GM12878 (cell line): ENCODE data around the gene QPRT. TPM values are rescaled to one million over a fixed set of nuclear protein-coding genes. Genes with fewer than 3 reads are reported as not detected.
A peak's percentile ranks its signal among the peaks of the same experiment; 100 is the strongest.

Source experiments
- ATAC-seq: fragments of 200-7000 bp; cut with Tn5 transposase; 3 replicates; pipeline ENCODE4 v1.9.1; 2020; ENCODE audit warnings: mild to moderate bottlenecking, moderate library complexity
- BruUV-seq: library from RNA; stranded (reverse); fragments of 400-500 nt; replicated peaks from 2 replicates; lab custom pipeline; 2021; lab: Mats Ljungman, UMichigan
- CTCF ChIA-PET: fragments of 300-600 bp; sonication (Branson Sonifier 250); formaldehyde crosslinking; extraction: SDS; loops from one replicate; lab custom pipeline; 2021; ENCODE audit warnings: inconsistent platforms; lab: Yijun Ruan, JAX
- POLR2A ChIA-PET: fragments of 350-600 bp; formaldehyde crosslinking; extraction: SDS; loops from one replicate; lab custom pipeline; 2021; ENCODE audit warnings: inconsistent platforms; lab: Charles Lee
- RAD21 ChIA-PET: fragments of 300-600 bp; sonication (Branson Sonifier 250); formaldehyde crosslinking; loops from one replicate; lab custom pipeline; 2023; ENCODE audit warnings: antibody characterized with exemption; ENCODE audit not compliant: unreplicated experiment; lab: Charles Lee
- SMC1A ChIA-PET: fragments of 300-600 bp; sonication (Branson Sonifier 250); formaldehyde crosslinking; loops from one replicate; lab custom pipeline; 2023; ENCODE audit not compliant: unreplicated experiment, uncharacterized antibody; lab: Charles Lee
- DNase-seq: peaks from one replicate; pipeline ENCODE4 v3.0.0-alpha.2; 2011; ENCODE audit warnings: low read depth, low spot score
- FAIRE-seq: peaks from 3 replicates; lab custom pipeline; 2011; peaks lifted over from hg19 to GRCh38; lab: Jason Lieb, UNC
- H2AFZ ChIP-seq: 2 replicates; pipeline ENCODE4 v1.6.0; 2011; ENCODE audit warnings: low read depth, low read length, control low read depth; ENCODE audit not compliant: control insufficient read depth
- H3K27ac ChIP-seq: 2 replicates; pipeline ENCODE4 v1.5.1; 2011; ENCODE audit warnings: control low read depth; ENCODE audit not compliant: control insufficient read depth, insufficient read depth
- H3K27me3 ChIP-seq, 2 experiments: replicated peaks in 1 of 2; 2 replicates each; pipeline versions ENCODE4 v1.6.0 to v1.6.1; 2011; ENCODE audit warnings: low read length in 1 of 2; ENCODE audit not compliant: control insufficient read depth in 2 of 2, insufficient read depth in 2 of 2
- H3K36me3 ChIP-seq, 2 experiments: 2 replicates each; pipeline ENCODE4 v1.5.1; 2011; ENCODE audit warnings: low read length in 1 of 2; ENCODE audit not compliant: control insufficient read depth in 2 of 2, insufficient read depth in 2 of 2
- H3K4me1 ChIP-seq: 2 replicates; pipeline ENCODE4 v1.6.1; 2011; ENCODE audit warnings: mild to moderate bottlenecking, low read length, moderate library complexity, mixed read lengths; ENCODE audit not compliant: control insufficient read depth, insufficient read depth
- H3K4me2 ChIP-seq: 2 replicates; pipeline ENCODE4 v1.6.0; 2011; ENCODE audit warnings: control low read depth; ENCODE audit not compliant: control insufficient read depth, insufficient read depth
- H3K4me3 ChIP-seq: fragments of 200-600 bp; sonication (generic); 2 replicates; pipeline ENCODE4 v1.5.1; 2016
- H3K79me2 ChIP-seq: 2 replicates; pipeline ENCODE4 v1.6.0; 2011; ENCODE audit warnings: low read length; ENCODE audit not compliant: control insufficient read depth, insufficient read depth
- H3K9ac ChIP-seq: 2 replicates; pipeline ENCODE4 v1.8.0; 2011; ENCODE audit warnings: low read length, control low read depth, mixed read lengths; ENCODE audit not compliant: control insufficient read depth, insufficient read depth
- H3K9me3 ChIP-seq: replicated peaks from 3 replicates; pipeline ENCODE4 v1.5.1; 2011; ENCODE audit warnings: mild to moderate bottlenecking, low read length; ENCODE audit not compliant: control insufficient read depth, insufficient read depth
- H4K20me1 ChIP-seq: 2 replicates; pipeline ENCODE4 v1.6.0; 2011; ENCODE audit not compliant: control insufficient read depth, insufficient read depth
- BCL11A ChIP-seq: IDR thresholded peaks from 2 replicates; pipeline ENCODE4 v1.6.1; 2011; ENCODE audit warnings: low read depth, low read length
- CHD1 ChIP-seq: IDR thresholded peaks from 2 replicates; pipeline ENCODE4 v1.6.1; 2012; ENCODE audit warnings: low read depth, low read length, improper control_type of control experiment
- EED ChIP-seq: sonication (generic); IDR thresholded peaks from 2 replicates; pipeline ENCODE4 v1.6.1; 2016; ENCODE audit warnings: antibody characterized with exemption, low read depth
- EP300 ChIP-seq, 2 experiments: fragments of 150-350 bp in 1 of 2; IDR thresholded peaks; 2 replicates each; pipeline ENCODE4 v1.6.1; 2011 to 2012; ENCODE audit warnings: low read depth in 2 of 2, low read length in 2 of 2, borderline replicate concordance in 1 of 2, improper control_type of control experiment in 1 of 2, inconsistent platforms in 1 of 2; ENCODE audit not compliant: control insufficient read depth in 1 of 2
- FOXM1 ChIP-seq: IDR thresholded peaks from 2 replicates; pipeline ENCODE4 v1.6.1; 2012; ENCODE audit warnings: low read depth, mild to moderate bottlenecking, inconsistent platforms, low read length, moderate library complexity
- HDAC6 ChIP-seq: fragments of 200-600 bp; sonication (generic); IDR thresholded peaks from one replicate; pipeline ENCODE4 v1.8.0; 2017; ENCODE audit warnings: antibody characterized with exemption; ENCODE audit not compliant: unreplicated experiment
- HDGF ChIP-seq: fragments of 450-650 bp; IDR thresholded peaks from 2 replicates; pipeline ENCODE4 v1.6.1; 2016; ENCODE audit warnings: antibody characterized with exemption
- JUND ChIP-seq: IDR thresholded peaks from 2 replicates; pipeline ENCODE4 v1.6.1; 2012; ENCODE audit warnings: low read depth, mild to moderate bottlenecking, low read length, improper control_type of control experiment, moderate library complexity
- KDM1A ChIP-seq: fragments of 200-600 bp; sonication (generic); IDR thresholded peaks from 2 replicates; pipeline ENCODE4 v1.6.1; 2016; ENCODE audit warnings: borderline replicate concordance
- KLF5 ChIP-seq: fragments of 450-650 bp; IDR thresholded peaks from 2 replicates; pipeline ENCODE4 v1.6.1; 2014; ENCODE audit warnings: mild to moderate bottlenecking; ENCODE audit not compliant: partially characterized antibody
- LARP7 ChIP-seq: fragments of 450-650 bp; IDR thresholded peaks from 2 replicates; pipeline ENCODE4 v1.6.1; 2017; ENCODE audit warnings: mild to moderate bottlenecking
- NFYB ChIP-seq: IDR thresholded peaks from 2 replicates; pipeline ENCODE4 v1.6.1; 2011; ENCODE audit warnings: low read depth, mild to moderate bottlenecking, low read length, improper control_type of control experiment, moderate library complexity; ENCODE audit not compliant: insufficient read depth
- NR2F1 ChIP-seq: fragments of 450-650 bp; conservative IDR thresholded peaks from 2 replicates; pipeline ENCODE4 v1.6.1; 2017; ENCODE audit warnings: mild to moderate bottlenecking
- POLR2A ChIP-seq: IDR thresholded peaks from 2 replicates; pipeline ENCODE4 v1.6.1; 2011; ENCODE audit warnings: low read depth, mild to moderate bottlenecking, low read length
- POLR2AphosphoS5 ChIP-seq: IDR thresholded peaks from 2 replicates; pipeline ENCODE4 v1.6.1; 2011; ENCODE audit warnings: mild to moderate bottlenecking, low read length, inconsistent platforms
- POU2F2 ChIP-seq: IDR thresholded peaks from 3 replicates; pipeline ENCODE4 v1.6.1; 2011; ENCODE audit warnings: low read depth, mild to moderate bottlenecking, low read length, borderline replicate concordance
- RAD51 ChIP-seq: fragments of 450-650 bp; IDR thresholded peaks from 2 replicates; pipeline ENCODE4 v1.6.1; 2016; ENCODE audit warnings: moderate library complexity, mild to moderate bottlenecking, inconsistent platforms
- RFX5 ChIP-seq: IDR thresholded peaks from 2 replicates; pipeline ENCODE4 v1.6.1; 2011; ENCODE audit warnings: low read depth, low read length, improper control_type of control experiment
- RUNX3 ChIP-seq: IDR thresholded peaks from 2 replicates; pipeline ENCODE4 v1.6.1; 2012; ENCODE audit warnings: low read length, inconsistent platforms
- SP1 ChIP-seq: IDR thresholded peaks from one replicate; pipeline ENCODE4 v1.6.1; 2011; ENCODE audit warnings: low read depth, low read length
- STAT3 ChIP-seq: IDR thresholded peaks from 2 replicates; pipeline ENCODE4 v1.6.1; 2011; ENCODE audit warnings: low read depth, low read length, improper control_type of control experiment
- TCF12 ChIP-seq: IDR thresholded peaks from 2 replicates; pipeline ENCODE4 v1.6.1; 2011; ENCODE audit warnings: low read depth, mild to moderate bottlenecking, low read length
- TCF3 ChIP-seq: IDR thresholded peaks from 2 replicates; pipeline ENCODE4 v1.6.1; 2012; ENCODE audit warnings: low read depth, mild to moderate bottlenecking, low read length, borderline replicate concordance; ENCODE audit not compliant: insufficient read depth
- ZBED1 ChIP-seq: IDR thresholded peaks from 2 replicates; pipeline ENCODE4 v1.6.1; 2016; ENCODE audit warnings: borderline replicate concordance
- ZNF217 ChIP-seq: fragments of 450-650 bp; IDR thresholded peaks from 2 replicates; pipeline ENCODE4 v1.6.1; 2017; ENCODE audit warnings: antibody characterized with exemption, mild to moderate bottlenecking
- ZNF274 ChIP-seq: IDR thresholded peaks from one replicate; pipeline ENCODE4 v1.8.0; 2011; ENCODE audit not compliant: insufficient read length, insufficient read depth
- WGBS: methylation state at CpG from one replicate; pipeline ENCODE4 v1.1.6; 2016; ENCODE audit warnings: low lambda C conversion rate; ENCODE audit not compliant: insufficient replicate concordance, insufficient coverage; ENCODE audit errors: missing lambda C conversion rate; 5-methylcytosine and 5-hydroxymethylcytosine counted together
- in situ Hi-C: fragments of 300-500 bp; cut with MboI; formaldehyde crosslinking; loops from 9 replicates; pipeline ENCODE4 v1.14.3; 2018; ENCODE audit warnings: mixed read lengths
- intact Hi-C: fragments of 100-400 bp; cut with micrococcal nuclease; formaldehyde crosslinking; loops from one replicate; pipeline ENCODE4 v1.14.2; 2022; ENCODE audit not compliant: unreplicated experiment
- polyA plus RNA-seq, 11 experiments: library from polyadenylated mRNA; depleted of rRNA in 4 of 11; unstranded in 6 of 11; stranded (reverse) in 5 of 11; fragments of >200 nt; fragmentation: Nextera tagmentation in 4 of 11; fragmentation: Illumina TruSeq in 1 of 11; extraction: Ambion mirVana in 4 of 11; extraction: Trizol in 1 of 11; gene quantifications; 1 replicate in 1 of 11; 2 replicates in 10 of 11; pipeline versions ENCODE4 v1.2.1 to v1.2.3, GENCODE V29; 2011 to 2016; ENCODE audit warnings: inconsistent platforms in 2 of 11, missing spikeins in 2 of 11, low read depth in 1 of 11
- total RNA-seq, 4 experiments: library from RNA; depleted of rRNA in 3 of 4; stranded (reverse); fragments of >200 nt in 3 of 4; fragmentation: Illumina TruSeq in 1 of 4; extraction: Trizol in 1 of 4; gene quantifications; 2 replicates each; pipeline versions ENCODE4 v1.2.1 to v1.2.3, GENCODE V29; 2013 to 2021
- TF ChIP-seq, protein P1 (sequence below): fragments of 450-650 bp; IDR thresholded peaks from 2 replicates; pipeline ENCODE4 v1.6.1; 2016; ENCODE audit warnings: mild to moderate bottlenecking

Gene QPRT
- total and polyA plus RNA-seq, 10 of the 15 experiments (the other 5 are each of a cell fraction or from before 2014, with no cell fraction given), result 2.7 to 43.0 (median 31.3) TPM

DNA sequence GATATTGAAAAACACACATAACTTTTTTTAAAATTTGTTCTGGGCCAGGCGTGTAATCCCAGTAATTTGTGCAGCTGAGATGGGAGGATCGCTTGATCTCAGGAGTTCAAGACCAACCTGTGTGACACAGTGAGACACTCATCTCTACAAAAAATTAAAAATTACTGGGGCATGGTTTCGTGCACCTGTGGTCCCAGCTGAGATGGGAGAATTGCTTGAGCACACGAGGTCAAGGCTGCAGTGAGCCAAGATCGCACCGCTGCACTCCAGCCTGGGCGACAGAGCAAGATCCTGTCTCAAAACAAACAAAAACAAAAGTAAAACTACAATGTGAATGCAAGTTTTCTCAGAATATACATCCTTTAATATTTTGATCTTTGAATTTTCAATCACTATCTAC is 51.7 kb downstream of the QPRT start:
- ATAC-seq, result peak; percentile 25

More for the DNA sequence above, 51.7 kb downstream of the QPRT start:
- ChIA-PET CTCF (interaction anchor here (0.9 to 5.9 kb wide), 11 partner anchors 8 to 118 kb away, joined by 3 to 32 read pairs (median 12); partner anchors contain the start of genes KIF22 and PAGR1), RAD21 (interaction anchor here (0.6 to 2.8 kb wide), 8 partner anchors 8 to 1371 kb away, joined by 3 to 9 read pairs (median 3); partner anchors contain the start of gene SPN), SMC1A (interaction anchor here (0.6 to 3.0 kb wide), 13 partner anchors 8 to 373 kb away, joined by 3 to 19 read pairs (median 5); no protein-coding TSS in a partner anchor), POLR2A (interaction anchor here (0.9 to 1.7 kb wide), 3 partner anchors 9 to 74 kb away, joined by 3 to 6 read pairs (median 4); no protein-coding TSS in a partner anchor)
- peak overlapping the region; percentile 81; the same call in 1 of the 2 replicates for H3K27ac ChIP-seq
- no peak overlapping the region for H2AFZ ChIP-seq
- peak overlapping the region; percentile 32; the same call in 1 of the 2 replicates for H3K4me3 ChIP-seq
- no peaks in the 10 kb centered on the region for H3K79me2 ChIP-seq
- peak overlapping the region; percentile 98 for H3K4me2 ChIP-seq
- TF ChIP-seq ZNF217 (no peak), RAD51 (no peak), NR2F1 (no peak), NFYB (no peak), STAT3 (no peak), POLR2A (no peak), SP1 (no peak), RUNX3 (0 out of 2 replicates have a peak, but pooled peaks have one; percentile 21), FOXM1 (no peak), POU2F2 (no peak), POLR2AphosphoS5 (no peak), KDM1A (no peak), LARP7 (no peak), TCF12 (peak; percentile 63), ZBED1 (no peak), TCF3 (peak; percentile 72; the same call in 1 of the 2 replicates), EED (peak; percentile 36; the same call in 1 of the 2 replicates), HDAC6 (no peak), HDGF (no peak), RFX5 (no peak), KLF5 (no peak), CHD1 (no peak), EP300 (IDR thresholded peaks at IDR 0.05; ENCODE audit: borderline replicate concordance in 1 of 2, control insufficient read depth in 1 of 2, low read depth in 2 of 2, low read length in 2 of 2) (no peak), ZNF274 (no peak), BCL11A (no peak), JUND (no peak)
- TF ChIP-seq, protein P1, sequence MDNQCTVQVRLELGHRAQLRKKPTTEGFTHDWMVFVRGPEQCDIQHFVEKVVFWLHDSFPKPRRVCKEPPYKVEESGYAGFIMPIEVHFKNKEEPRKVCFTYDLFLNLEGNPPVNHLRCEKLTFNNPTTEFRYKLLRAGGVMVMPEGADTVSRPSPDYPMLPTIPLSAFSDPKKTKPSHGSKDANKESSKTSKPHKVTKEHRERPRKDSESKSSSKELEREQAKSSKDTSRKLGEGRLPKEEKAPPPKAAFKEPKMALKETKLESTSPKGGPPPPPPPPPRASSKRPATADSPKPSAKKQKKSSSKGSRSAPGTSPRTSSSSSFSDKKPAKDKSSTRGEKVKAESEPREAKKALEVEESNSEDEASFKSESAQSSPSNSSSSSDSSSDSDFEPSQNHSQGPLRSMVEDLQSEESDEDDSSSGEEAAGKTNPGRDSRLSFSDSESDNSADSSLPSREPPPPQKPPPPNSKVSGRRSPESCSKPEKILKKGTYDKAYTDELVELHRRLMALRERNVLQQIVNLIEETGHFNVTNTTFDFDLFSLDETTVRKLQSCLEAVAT, result no peak
- H3K9ac ChIP-seq, result peak overlapping the region; percentile 46; the same call in 1 of the 2 replicates
- no peak for DNase-seq
- peaks cover 1% of the 10 kb centered on the region; the same call in 2 of the 3 replicates for H3K9me3 ChIP-seq
- H3K27me3 ChIP-seq, result no peaks in the 10 kb centered on the region
- no peaks in the 10 kb centered on the region for H3K36me3 ChIP-seq
- FAIRE-seq, result peak; percentile 84
- H3K4me1 ChIP-seq, result peaks cover 17% of the 10 kb centered on the region
- in situ Hi-C loops, result loop anchor here (5.0 kb wide), 1 partner anchor 52 kb away; no protein-coding TSS in a partner anchor
- no peaks in the 10 kb centered on the region for H4K20me1 ChIP-seq
- intact Hi-C loops, result no loop called here
- no TSS peak for BruUV-seq
- 6% methylated on average over 7 of the region's 7 CpGs for WGBS
